Measurements from ENCODE around the gene OSBP2.

The OSBP2 gene

DNA sequence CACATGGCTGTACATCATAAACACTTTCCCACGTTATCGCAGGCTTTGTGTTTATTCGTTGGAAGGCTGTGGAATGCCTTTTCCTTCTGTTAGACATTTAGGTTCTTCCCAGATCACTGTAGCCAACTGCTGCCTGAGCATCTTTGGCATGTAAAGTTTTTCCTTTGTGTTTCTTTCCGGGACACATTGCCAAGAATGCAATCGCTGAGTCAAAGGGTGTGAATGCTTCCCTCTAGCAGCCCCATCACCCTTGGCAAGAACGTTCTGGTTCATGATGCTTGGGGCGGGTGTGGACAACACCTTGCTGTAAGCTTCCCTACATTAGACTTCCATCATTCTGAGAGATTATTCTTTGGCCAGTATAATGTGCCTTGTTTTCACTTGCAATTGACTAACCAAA, 136.2 kb downstream of the OSBP2 start:
- DNase-seq (ENCODE audit: insufficient read length, low spot score) (no peak), FAIRE-seq (no peak)

DNA sequence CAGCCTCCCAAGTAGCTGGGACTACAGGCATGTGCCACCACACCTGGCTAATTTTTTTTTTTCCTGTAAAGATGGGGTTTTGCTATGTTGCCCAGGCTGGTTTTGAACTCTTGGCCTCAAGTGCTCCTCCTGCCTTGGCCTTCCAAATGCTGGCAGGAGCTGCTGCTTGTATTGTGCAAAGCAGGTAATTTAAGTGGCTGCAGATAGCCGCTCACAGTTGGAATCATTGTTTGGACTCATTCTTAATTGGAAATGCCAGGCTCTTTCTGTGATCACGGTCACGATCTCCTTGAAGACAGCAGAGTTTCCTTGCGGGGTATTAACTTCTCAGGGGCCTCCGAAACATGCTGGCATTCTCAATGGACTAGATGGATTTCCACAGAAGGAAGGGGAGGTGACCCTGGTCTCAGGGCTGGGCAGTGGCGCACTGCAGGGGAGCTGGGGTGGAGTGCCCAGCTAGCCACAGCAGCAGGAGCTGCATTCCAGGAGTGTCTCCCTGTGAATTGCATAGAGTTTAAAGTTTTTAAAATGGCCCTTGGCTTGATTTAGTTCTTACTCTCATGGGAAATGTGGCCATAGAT, 137.8 kb downstream of the OSBP2 start:
- DNase-seq (ENCODE audit: insufficient read length, low spot score) = no peak

GRCh38 chr22:30833322-30833721, 138.6 kb downstream of the OSBP2 start:
- DNase-seq (ENCODE audit: insufficient read length, low spot score) (no peak), FAIRE-seq (no peak)

More for the DNA sequence above, 137.8 kb downstream of the OSBP2 start:
- no peak for FAIRE-seq

DNA sequence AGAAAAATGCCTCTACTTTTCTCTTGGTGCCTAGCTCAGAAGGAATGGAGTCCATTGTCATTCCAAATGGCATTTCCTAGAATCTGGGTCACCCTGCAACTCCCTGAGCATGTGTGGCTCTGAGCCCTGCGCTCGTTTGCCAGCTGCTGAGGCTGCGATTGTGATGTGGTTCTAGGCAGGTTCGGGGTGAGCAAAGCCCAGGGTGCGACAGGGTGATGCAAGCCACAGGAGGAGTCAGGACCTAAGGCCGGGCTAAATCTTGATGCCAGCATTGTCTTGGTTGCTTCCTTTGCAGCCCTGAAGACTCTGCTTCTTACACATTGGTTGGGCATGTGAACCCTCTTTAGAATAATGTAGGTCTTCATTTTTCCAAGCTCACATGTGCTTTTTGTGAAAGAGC, 142.9 kb downstream of the OSBP2 start:
- DNase-seq (ENCODE audit: insufficient read length, low spot score) (no peak), FAIRE-seq (no peak)

DNA sequence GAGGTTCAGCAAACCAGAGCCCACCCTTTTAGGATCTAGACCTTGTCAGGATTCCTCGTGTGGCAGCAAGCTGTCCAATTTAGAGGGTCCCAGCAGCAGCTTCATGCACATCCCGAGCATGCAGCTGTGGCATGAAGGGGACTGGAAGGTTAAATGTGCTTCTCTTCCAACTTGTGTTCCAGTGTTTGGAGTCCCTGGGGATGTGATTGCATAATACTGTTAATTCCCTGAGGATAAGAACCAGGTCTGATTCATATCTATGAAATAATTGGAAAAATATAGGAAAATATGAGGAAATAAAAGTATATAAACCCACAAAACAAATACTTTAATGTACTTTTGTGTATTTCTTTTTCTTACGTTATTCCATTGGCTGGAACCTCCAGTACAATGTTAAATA, 143.4 kb downstream of the OSBP2 start:
- DNase-seq (ENCODE audit: insufficient read length, low spot score) (no peak), FAIRE-seq (no peak)

DNA sequence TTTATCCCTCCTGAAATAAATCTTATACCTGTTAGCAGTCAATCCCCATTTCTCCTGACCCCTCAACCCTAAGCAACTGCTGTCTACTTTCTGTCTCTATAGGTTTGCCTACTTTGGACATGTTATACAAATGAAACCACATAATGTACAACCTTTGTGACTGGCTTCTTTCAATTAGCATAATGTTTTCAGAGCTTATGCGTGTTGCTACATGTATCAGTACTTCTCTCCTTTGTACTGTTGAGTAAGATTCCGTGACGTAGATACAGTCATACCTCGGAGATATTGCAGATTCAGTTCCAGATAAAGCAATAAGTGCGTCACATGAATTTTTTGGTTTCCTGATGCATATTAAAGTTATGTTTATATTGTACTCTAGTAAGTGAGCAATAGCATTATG, 146.6 kb downstream of the OSBP2 start:
- DNase-seq (ENCODE audit: insufficient read length, low spot score) (no peak), FAIRE-seq (no peak)

DNA sequence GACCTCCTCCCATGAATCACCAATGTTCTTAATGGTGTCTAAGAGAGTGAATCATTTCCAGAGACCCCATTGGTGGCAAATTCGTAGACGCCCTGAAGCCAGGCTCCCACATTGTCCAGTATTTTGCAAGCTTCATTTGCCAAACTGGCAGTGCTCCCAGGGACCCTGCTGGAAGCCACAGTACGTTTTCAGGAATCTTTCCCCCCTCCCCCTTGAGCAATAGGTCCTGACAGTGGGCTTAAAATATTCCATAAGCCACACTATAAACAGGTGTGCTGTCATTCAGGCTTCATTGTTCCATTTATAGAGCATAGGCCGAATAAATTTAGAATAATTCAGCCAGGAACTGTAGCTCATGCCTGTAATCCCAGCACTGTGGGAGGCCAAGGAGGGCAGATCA, 148.6 kb downstream of the OSBP2 start:
- DNase-seq (ENCODE audit: insufficient read length, low spot score) (no peak), FAIRE-seq (no peak)

DNA sequence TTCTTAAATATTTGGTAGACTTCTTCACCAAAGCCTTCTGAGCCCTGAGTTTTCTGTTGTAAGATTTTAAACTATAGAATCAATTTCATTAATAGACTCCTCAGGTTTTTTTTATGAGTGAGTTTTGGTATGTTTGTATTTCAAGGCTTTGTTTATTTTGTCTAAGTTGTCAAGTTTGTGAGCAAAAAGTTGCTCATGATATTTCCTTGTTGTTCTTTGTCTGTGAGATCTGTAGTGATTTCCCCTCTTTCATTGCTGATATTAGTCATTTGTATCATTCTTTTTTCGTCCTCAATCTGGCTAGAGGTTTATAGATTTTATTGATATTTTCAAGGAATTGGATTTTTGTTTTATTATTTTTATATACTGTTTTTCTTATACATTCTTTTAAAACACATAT, 152.9 kb downstream of the OSBP2 start:
- DNase-seq (ENCODE audit: insufficient read length, low spot score) = no peak
- no peak for FAIRE-seq

- DNase-seq (ENCODE audit: insufficient read length, low spot score) (no peak), FAIRE-seq (no peak)
These were observed 160.6 kb downstream of the OSBP2 start for GRCh38 chr22:30855266-30855665.

DNA sequence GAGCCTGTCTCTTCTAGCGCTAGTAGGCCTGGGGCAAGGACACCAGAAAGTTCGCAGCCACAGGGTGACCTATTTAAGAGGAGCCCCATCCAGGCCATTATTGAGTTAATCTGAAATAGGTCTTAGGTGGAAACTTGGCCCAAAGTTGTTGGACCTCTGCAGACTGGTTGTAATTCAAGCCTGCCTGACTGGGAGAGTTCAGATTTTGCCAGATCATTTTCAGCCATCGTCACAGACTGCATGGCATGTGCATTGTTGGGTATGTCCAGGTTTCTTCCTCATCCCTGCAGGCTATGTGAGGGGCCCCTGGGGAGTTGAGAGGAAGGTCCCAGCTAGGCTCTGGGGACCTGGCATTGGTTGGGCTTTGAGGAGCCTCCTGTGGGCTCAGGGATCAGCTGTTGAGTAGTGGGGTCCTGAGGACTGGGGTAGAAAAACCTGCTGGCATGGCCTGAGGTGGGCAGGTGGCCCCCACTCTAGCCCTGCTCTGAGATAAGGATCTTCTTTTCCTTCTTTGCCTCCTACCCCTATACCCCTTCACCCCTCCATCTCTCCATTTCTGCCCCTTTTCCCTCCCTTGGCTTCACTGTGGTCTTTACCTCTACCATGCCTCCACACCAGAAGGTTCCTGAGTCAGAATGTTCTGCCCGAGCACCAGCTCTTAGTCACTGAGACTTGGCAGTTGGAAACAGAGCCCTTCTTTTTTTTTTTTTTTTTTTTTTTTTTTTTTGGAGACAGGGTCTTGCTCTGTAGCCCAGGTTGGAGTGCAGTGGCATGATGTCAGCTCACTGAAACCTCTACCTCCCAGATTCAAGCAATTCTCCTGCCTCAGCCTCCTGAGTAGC, 161.2 kb downstream of the OSBP2 start:
- DNase-seq (ENCODE audit: insufficient read length, low spot score) (no peak), FAIRE-seq (no peak)

- DNase-seq (ENCODE audit: insufficient read length, low spot score) (no peak), FAIRE-seq (no peak)
These were observed 162.2 kb downstream of the OSBP2 start for GRCh38 chr22:30856741-30857502.

- FAIRE-seq = no peak
- DNase-seq (ENCODE audit: insufficient read length, low spot score) = no peak
These were observed 163.1 kb downstream of the OSBP2 start for GRCh38 chr22:30857791-30858190.

GRCh38 chr22:30858976-30859713, 164.5 kb downstream of the OSBP2 start:
- DNase-seq (ENCODE audit: insufficient read length, low spot score) = no peak
- no peak for FAIRE-seq

DNA sequence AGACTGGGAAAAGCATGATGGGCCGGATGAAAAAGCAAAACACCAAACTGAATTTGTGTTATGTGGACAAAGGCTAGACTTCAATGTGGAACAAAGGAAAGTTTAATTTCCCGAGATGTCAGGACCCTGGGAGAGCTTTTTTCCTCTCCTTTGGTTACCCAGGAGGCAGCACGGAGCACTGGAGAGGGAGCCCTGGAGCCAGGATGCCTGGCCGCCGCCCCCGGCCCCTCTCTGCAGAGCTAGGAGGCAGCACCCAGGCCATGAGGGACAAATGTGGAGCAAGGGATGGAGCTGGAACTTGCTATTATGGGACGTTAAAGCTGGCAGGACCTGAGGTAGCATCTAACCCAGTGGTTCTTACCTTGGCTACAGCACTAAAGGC, 165.0 kb downstream of the OSBP2 start:
- no peak for FAIRE-seq
- no peak for DNase-seq (ENCODE audit: insufficient read length, low spot score)

- FAIRE-seq (no peak), DNase-seq (ENCODE audit: insufficient read length, low spot score) (no peak)
These were observed 165.8 kb downstream of the OSBP2 start for GRCh38 chr22:30860176-30861105.

DNA sequence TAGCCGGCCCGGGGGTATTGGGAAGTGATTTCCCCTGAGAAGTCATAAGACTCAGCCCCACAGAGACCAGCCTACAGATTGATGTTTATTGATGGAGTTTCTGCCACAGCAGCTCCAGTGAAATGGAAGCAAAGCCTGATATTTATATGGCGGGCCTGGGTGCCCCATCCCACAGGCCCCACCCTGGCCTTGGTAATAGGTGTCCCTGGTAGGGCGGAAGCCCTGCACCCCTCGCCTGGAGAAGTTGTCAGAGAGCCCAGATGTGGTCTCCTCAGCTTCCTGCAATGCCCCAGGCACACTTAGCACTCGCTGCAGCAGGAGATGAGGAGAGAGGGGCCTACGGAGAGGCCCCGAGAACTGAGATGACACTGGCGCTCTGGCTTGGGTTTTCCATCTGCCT, 166.5 kb downstream of the OSBP2 start:
- FAIRE-seq = no peak
- DNase-seq (ENCODE audit: insufficient read length, low spot score) = no peak

DNA sequence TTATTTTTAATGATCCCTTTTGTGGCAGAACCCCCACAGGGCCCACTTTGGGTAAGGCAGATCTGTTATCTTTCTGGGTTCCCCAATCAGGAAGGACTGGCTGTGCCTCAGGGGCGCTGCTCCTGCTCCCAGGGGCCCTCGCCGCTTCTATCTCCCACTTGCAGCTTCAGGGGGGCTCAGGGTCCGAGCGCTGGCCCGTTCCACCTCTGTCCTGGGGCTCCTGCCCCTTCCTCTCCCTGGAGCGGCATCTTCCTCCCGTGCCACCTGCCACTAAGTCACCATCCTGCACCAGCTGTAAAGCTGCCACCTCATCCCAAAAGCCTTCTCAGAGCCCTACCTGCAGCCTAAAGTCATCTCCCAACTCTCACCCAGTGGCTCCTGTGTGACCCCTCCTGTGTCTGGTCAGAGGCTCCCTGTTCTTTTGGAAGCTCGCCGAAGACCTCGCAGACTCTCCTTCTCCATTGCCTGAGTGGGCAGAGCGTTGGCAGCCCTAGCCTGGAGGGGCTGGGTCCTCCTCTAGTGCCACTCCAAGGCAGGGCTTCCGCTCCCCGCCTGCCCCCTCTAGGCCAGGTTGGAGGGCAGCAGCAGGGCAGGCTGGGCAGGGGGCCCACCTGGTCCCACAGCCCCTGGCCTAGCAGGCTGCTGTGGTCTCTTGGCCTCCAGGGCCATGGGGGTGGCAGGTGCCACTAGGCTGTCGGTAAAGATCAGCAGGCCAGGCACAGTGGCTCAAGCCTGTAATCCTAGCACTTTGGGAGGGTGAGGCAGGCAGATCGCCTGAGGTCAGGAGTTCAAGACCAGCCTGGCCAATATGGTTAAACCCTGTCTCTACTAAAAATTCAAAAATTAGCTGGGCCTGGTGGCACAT, 167.2 kb downstream of the OSBP2 start:
- DNase-seq (ENCODE audit: insufficient read length, low spot score) = no peak
- FAIRE-seq = no peak

- DNase-seq (ENCODE audit: insufficient read length, low spot score) (no peak), FAIRE-seq (no peak)
These were observed 168.6 kb downstream of the OSBP2 start for GRCh38 chr22:30863081-30863833.

All from GM19239 (cell line).